Hindlimb muscle (tissue), 1 donor: ENCODE measurements around the gene CCDC106. TPM values are rescaled to one million over a fixed set of nuclear protein-coding genes. Genes with fewer than 3 reads are reported as not detected.

ENCODE experiments used
- DNase-seq: peaks from one replicate; pipeline ENCODE4 v3.0.0-alpha.2; 2013
- polyA plus RNA-seq: library from polyadenylated mRNA; unstranded; fragments of 120-200 nt; gene quantifications from one replicate; pipeline ENCODE4 v1.2.1, GENCODE V29; 2013; ENCODE audit not compliant: insufficient read length

Gene CCDC106
- polyA plus RNA-seq, 1 donor, result 16.1 TPM

DNA sequence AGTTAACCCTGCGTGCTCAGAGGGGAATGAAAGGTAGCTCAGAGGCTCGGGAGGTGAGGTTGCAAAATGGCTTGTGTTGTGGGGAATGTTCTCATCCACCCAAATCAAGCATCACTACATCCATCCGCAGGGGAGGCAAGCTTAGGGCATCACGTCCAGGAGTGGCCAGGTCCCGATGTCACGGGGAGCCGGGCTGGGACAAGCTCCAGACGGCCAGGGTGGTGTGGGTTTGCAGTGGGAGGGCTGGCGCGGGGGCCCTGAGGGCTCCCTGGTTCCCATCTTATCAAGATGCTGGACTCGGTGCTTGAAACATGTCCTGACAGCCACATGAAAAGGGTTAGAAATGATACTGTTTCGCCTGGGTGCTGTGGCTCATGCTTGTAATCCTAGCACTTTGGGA lies 52.8 kb downstream of the CCDC106 start:
- DNase-seq, result no peak

DNA sequence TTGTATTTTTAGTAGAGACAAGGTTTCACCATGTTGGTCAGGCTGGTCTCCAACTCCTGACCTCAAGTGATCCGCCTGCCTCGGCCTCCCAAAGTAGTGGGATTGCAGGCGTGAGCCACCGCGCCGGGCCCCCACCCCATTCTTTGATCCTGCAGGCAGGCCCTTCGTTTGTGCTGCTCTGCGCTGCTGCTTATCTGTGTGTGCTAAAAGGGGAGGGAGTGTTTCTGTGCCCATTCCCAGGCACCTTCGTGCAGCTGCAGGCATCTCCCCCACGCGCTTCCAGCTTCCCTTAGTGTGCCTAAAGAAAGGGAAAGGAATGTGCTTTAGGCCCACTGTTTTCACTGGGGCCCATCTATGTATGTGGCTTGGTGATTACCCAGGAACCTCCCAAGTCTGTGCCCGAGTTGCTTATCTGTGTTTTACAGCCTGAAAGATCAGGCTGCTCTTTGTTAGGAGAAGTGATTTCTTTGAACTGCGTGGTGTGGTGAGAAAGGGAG lies 54.2 kb downstream of the CCDC106 start:
- DNase-seq, result no peak

Other genes starting within 250 kb of the CCDC106 start
- 47.2 TPM for gene UBE2S, start 240.4 kb upstream of the CCDC106 start, polyA plus RNA-seq
- gene SHISA7, start 204.9 kb upstream of the CCDC106 start, polyA plus RNA-seq, result 0.18 TPM
- gene ISOC2, start 186.6 kb upstream of the CCDC106 start, polyA plus RNA-seq, result 36.1 TPM
- not detected for gene C19orf85, start 183.5 kb upstream of the CCDC106 start, polyA plus RNA-seq
- gene ZNF628, start 171.6 kb upstream of the CCDC106 start, polyA plus RNA-seq, result 5.0 TPM
- gene NAT14, start 163.0 kb upstream of the CCDC106 start, polyA plus RNA-seq, result 29.9 TPM
- gene SSC5D, start 159.8 kb upstream of the CCDC106 start, polyA plus RNA-seq, result 13.3 TPM
- gene SBK2, start 111.1 kb upstream of the CCDC106 start, polyA plus RNA-seq, result 3.2 TPM
- gene SBK3, start 102.7 kb upstream of the CCDC106 start, polyA plus RNA-seq, result 0.15 TPM
- 12.7 TPM for gene ZNF579, start 67.4 kb upstream of the CCDC106 start, polyA plus RNA-seq
- 11.3 TPM for gene FIZ1, start 48.7 kb upstream of the CCDC106 start, polyA plus RNA-seq
- gene ZNF524, start 47.9 kb upstream of the CCDC106 start, polyA plus RNA-seq, result 10.9 TPM
- 10.0 TPM for gene ZNF865, start 42.6 kb upstream of the CCDC106 start, polyA plus RNA-seq
- gene ZNF784, start 23.6 kb upstream of the CCDC106 start, polyA plus RNA-seq, result 9.3 TPM
- 26.0 TPM for gene ZNF580, start 7.2 kb upstream of the CCDC106 start, polyA plus RNA-seq
- 36.4 TPM for gene ZNF581, start 4.6 kb upstream of the CCDC106 start, polyA plus RNA-seq
- 123 TPM for gene U2AF2, start 6.8 kb downstream of the CCDC106 start, polyA plus RNA-seq
- gene EPN1, start 27.0 kb downstream of the CCDC106 start, polyA plus RNA-seq, result 103 TPM
- not detected for gene NLRP9, start 90.2 kb downstream of the CCDC106 start, polyA plus RNA-seq
- gene RFPL4A, start 110.9 kb downstream of the CCDC106 start, polyA plus RNA-seq, result 0.26 TPM
- gene RFPL4AL1, start 120.9 kb downstream of the CCDC106 start, polyA plus RNA-seq, result not detected
- gene NLRP11, start 183.8 kb downstream of the CCDC106 start, polyA plus RNA-seq, result not detected
- not detected for gene NLRP4, start 188.3 kb downstream of the CCDC106 start, polyA plus RNA-seq